Kidney capillary endothelial cell (primary cell): ENCODE data around the gene KCND3.

Experiments used
- DNase-seq: peaks from one replicate; pipeline ENCODE4 v3.0.0-alpha.2; 2018; ENCODE audit warnings: low spot score

Gene KCND3

GRCh38 chr1:111988743-111989453 is 570 bp downstream of the KCND3 start:
- DNase-seq = no peak

GRCh38 chr1:111988377-111988742 is 1.1 kb downstream of the KCND3 start:
- no peak for DNase-seq

- no peak for DNase-seq
Measured at GRCh38 chr1:111987502-111987901, 2.0 kb downstream of the KCND3 start.

GRCh38 chr1:111983500-111983899 is 6.0 kb downstream of the KCND3 start:
- DNase-seq = no peak

GRCh38 chr1:111982428-111982827 is 7.0 kb downstream of the KCND3 start:
- DNase-seq = no peak

GRCh38 chr1:111981871-111982270 is 7.6 kb downstream of the KCND3 start:
- DNase-seq = no peak

GRCh38 chr1:111981090-111981489 is 8.4 kb downstream of the KCND3 start:
- DNase-seq = no peak

- DNase-seq = no peak
Measured at GRCh38 chr1:111980686-111981085, 8.8 kb downstream of the KCND3 start.

- DNase-seq = no peak
Measured at GRCh38 chr1:111978695-111979094, 10.8 kb downstream of the KCND3 start.

- no peak for DNase-seq
Measured at GRCh38 chr1:111977378-111977777, 12.1 kb downstream of the KCND3 start.

GRCh38 chr1:111976842-111977241 is 12.6 kb downstream of the KCND3 start:
- no peak for DNase-seq

- no peak for DNase-seq
Measured at GRCh38 chr1:111976332-111976731, 13.1 kb downstream of the KCND3 start.

GRCh38 chr1:111973150-111973790 is 16.2 kb downstream of the KCND3 start:
- no peak for DNase-seq

GRCh38 chr1:111971396-111971795 is 18.1 kb downstream of the KCND3 start:
- DNase-seq = no peak

GRCh38 chr1:111968511-111968910 is 21.0 kb downstream of the KCND3 start:
- no peak for DNase-seq

- DNase-seq = no peak
Measured at GRCh38 chr1:111967886-111968285, 21.6 kb downstream of the KCND3 start.

GRCh38 chr1:111967067-111967690 is 22.3 kb downstream of the KCND3 start:
- DNase-seq = no peak

- no peak for DNase-seq
Measured at GRCh38 chr1:111965781-111966443, 23.6 kb downstream of the KCND3 start.

GRCh38 chr1:111963985-111964738 is 25.3 kb downstream of the KCND3 start:
- no peak for DNase-seq

- no peak for DNase-seq
Measured at GRCh38 chr1:111961773-111962565, 27.5 kb downstream of the KCND3 start.

GRCh38 chr1:111961016-111961415 is 28.5 kb downstream of the KCND3 start:
- no peak for DNase-seq
